Keratinocyte (primary cell): ENCODE measurements around the gene RAX2. TPM values are rescaled to one million over a fixed set of nuclear protein-coding genes. Genes with fewer than 3 reads are reported as not detected.

Experiments
- DNase-seq: peaks from one replicate; pipeline ENCODE4 v3.0.0-alpha.2; 2011; ENCODE audit warnings: low read depth, missing footprints, low spot score
- FAIRE-seq: peaks from 2 replicates; lab custom pipeline; 2011; peaks lifted over from hg19 to GRCh38; lab: Jason Lieb, UNC
- H2AFZ ChIP-seq: 2 replicates; pipeline ENCODE4 v1.6.0; 2012; ENCODE audit warnings: low read length, control low read depth, inconsistent platforms; ENCODE audit not compliant: control insufficient read depth
- H3K27ac ChIP-seq: 2 replicates; pipeline ENCODE4 v1.5.1; 2011; ENCODE audit warnings: low read length; ENCODE audit not compliant: control insufficient read depth, insufficient read depth
- H3K27me3 ChIP-seq: 3 replicates; pipeline ENCODE4 v1.6.0; 2011; ENCODE audit warnings: low read length; ENCODE audit not compliant: control insufficient read depth, insufficient read depth; ENCODE audit errors: extremely low read depth
- H3K36me3 ChIP-seq, 2 experiments: 2 replicates in 1 of 2; 3 replicates in 1 of 2; pipeline ENCODE4 v1.5.1; 2011; ENCODE audit warnings: low read length in 2 of 2, mild to moderate bottlenecking in 1 of 2; ENCODE audit not compliant: control insufficient read depth in 2 of 2, insufficient read depth in 2 of 2; ENCODE audit errors: extremely low read depth in 1 of 2
- H3K4me1 ChIP-seq: 3 replicates; pipeline ENCODE4 v1.5.1; 2011; ENCODE audit warnings: low read length; ENCODE audit not compliant: control insufficient read depth, insufficient read depth; ENCODE audit errors: extremely low read depth
- H3K4me2 ChIP-seq: 3 replicates; pipeline ENCODE4 v1.6.0; 2011; ENCODE audit warnings: low read depth, low read length; ENCODE audit not compliant: control insufficient read depth, insufficient read depth; ENCODE audit errors: extremely low read depth
- H3K4me3 ChIP-seq, 3 experiments: fragments of 200-600 bp in 1 of 3; sonication (generic) in 1 of 3; 2 replicates in 2 of 3; 3 replicates in 1 of 3; pipeline ENCODE4 v1.5.1; 2011 to 2016; ENCODE audit warnings: low read length in 3 of 3, mild to moderate bottlenecking in 3 of 3, control low read depth in 2 of 3, inconsistent platforms in 1 of 3, low read depth in 1 of 3, mixed read lengths in 1 of 3, mixed run types in 1 of 3, moderate library complexity in 1 of 3; ENCODE audit not compliant: control insufficient read depth in 2 of 3, insufficient read depth in 2 of 3; ENCODE audit errors: extremely low read depth in 1 of 3
- H3K79me2 ChIP-seq: 2 replicates; pipeline ENCODE4 v1.6.0; 2012; ENCODE audit warnings: low read length; ENCODE audit not compliant: control insufficient read depth, insufficient read depth
- H3K9ac ChIP-seq: 3 replicates; pipeline ENCODE4 v1.6.0; 2011; ENCODE audit warnings: low read length; ENCODE audit not compliant: control insufficient read depth, insufficient read depth; ENCODE audit errors: extremely low read depth
- H3K9me1 ChIP-seq: 3 replicates; pipeline ENCODE4 v1.6.0; 2011; ENCODE audit warnings: low read length; ENCODE audit not compliant: control insufficient read depth, insufficient read depth; ENCODE audit errors: extremely low read depth
- H3K9me3 ChIP-seq: 2 replicates; pipeline ENCODE4 v1.5.1; 2012; ENCODE audit warnings: low read depth, low read length; ENCODE audit not compliant: control insufficient read depth
- H4K20me1 ChIP-seq: 3 replicates; pipeline ENCODE4 v1.6.0; 2011; ENCODE audit warnings: low read length; ENCODE audit not compliant: control insufficient read depth, insufficient read depth; ENCODE audit errors: extremely low read depth
- EZH2 ChIP-seq: IDR thresholded peaks from one replicate; pipeline ENCODE4 v1.6.1; 2012; ENCODE audit warnings: inconsistent platforms, mild to moderate bottlenecking, low read length, moderate library complexity
- dilution Hi-C: fragments of 300-500 bp; cut with MboI; formaldehyde crosslinking; loops from one replicate; pipeline ENCODE4 v1.7.0; 2020; ENCODE audit warnings: low sequenced_read_pairs; ENCODE audit not compliant: extremely low pct_ligation_motif_present
- polyA plus RNA-seq, 5 experiments: library from polyadenylated mRNA; depleted of rRNA in 3 of 5; stranded (reverse) in 3 of 5; stranded (forward) in 1 of 5; unstranded in 1 of 5; fragments of >200 nt; gene quantifications; 1 replicate in 1 of 5; 2 replicates in 3 of 5; 3 replicates in 1 of 5; pipeline versions ENCODE4 v1.2.1 to v1.2.3, GENCODE V29; 2011 to 2012; ENCODE audit warnings: missing spikeins in 2 of 5, low read depth in 1 of 5, low replicate concordance in 1 of 5
- TF ChIP-seq, protein P1 (sequence below), 3 experiments: IDR thresholded peaks in 1 of 3; conservative IDR thresholded peaks in 1 of 3; optimal IDR thresholded peaks in 1 of 3; 2 replicates in 2 of 3; 3 replicates in 1 of 3; pipeline versions ENCODE3 to v1.5.1; 2011; ENCODE audit warnings: low read length in 3 of 3, mild to moderate bottlenecking in 3 of 3, moderate library complexity in 2 of 3, control low read depth in 1 of 3, inconsistent platforms in 1 of 3; ENCODE audit not compliant: insufficient read depth in 2 of 3; ENCODE audit errors: extremely low read depth in 1 of 3

RAX2 gene
- polyA plus RNA-seq, 1 donor (not counting 4 experiments of a cell fraction or from before 2014, with no cell fraction given) = not detected

DNA sequence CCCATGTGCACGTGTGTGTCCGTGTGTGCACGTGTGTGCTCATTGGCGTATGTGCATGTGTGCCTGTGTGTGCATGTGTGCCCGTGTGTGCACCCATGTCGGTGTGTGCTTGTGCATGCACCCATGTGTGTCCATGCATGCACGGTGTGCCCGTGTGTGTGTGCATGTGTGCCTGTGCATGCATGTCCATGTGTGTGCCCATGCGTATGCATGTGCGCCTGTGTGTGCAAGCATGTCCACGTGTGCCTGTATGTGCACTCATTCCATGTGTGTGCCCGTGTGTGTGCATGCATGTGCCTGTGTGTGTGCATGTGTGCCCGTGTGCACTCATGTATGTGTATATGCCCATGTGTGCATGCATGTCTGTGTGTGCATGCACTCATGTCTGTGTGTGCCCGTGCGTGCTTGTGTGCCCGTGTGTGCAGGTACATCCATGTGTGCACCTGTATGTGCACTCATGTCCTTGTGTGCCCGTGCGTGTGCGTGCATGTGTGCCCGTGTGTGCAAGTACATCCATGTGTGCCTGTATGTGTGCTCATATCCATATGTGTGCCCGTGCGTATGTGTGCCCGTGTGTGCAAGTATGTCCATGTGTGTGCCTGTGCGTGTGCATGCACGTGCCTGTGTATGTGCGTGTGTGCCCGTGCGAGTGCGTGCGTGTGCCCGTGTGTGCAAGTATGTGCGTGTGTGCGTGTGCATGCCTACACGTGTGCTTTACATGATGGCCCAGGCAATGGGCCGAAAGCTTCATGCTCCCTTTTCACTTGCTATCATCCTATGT is 35.7 kb upstream of the RAX2 start:
- H2AFZ ChIP-seq = no peak overlapping the region
- DNase-seq (no peak), FAIRE-seq (no peak)
- TF ChIP-seq, protein P1, sequence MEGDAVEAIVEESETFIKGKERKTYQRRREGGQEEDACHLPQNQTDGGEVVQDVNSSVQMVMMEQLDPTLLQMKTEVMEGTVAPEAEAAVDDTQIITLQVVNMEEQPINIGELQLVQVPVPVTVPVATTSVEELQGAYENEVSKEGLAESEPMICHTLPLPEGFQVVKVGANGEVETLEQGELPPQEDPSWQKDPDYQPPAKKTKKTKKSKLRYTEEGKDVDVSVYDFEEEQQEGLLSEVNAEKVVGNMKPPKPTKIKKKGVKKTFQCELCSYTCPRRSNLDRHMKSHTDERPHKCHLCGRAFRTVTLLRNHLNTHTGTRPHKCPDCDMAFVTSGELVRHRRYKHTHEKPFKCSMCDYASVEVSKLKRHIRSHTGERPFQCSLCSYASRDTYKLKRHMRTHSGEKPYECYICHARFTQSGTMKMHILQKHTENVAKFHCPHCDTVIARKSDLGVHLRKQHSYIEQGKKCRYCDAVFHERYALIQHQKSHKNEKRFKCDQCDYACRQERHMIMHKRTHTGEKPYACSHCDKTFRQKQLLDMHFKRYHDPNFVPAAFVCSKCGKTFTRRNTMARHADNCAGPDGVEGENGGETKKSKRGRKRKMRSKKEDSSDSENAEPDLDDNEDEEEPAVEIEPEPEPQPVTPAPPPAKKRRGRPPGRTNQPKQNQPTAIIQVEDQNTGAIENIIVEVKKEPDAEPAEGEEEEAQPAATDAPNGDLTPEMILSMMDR (optimal IDR thresholded peaks at IDR 0.05 in 1 of 3, IDR thresholded peaks at IDR 0.05 in 1 of 3, conservative IDR thresholded peaks at IDR 0.05 in 1 of 3; ENCODE audit: extremely low read depth in 1 of 3, insufficient read depth in 2 of 3, low read length in 3 of 3) = no peak
- TF ChIP-seq EZH2 = no peak
- no peaks in the 10 kb centered on the region for H3K79me2 ChIP-seq
- peaks cover 4% of the 10 kb centered on the region for H3K9me3 ChIP-seq
- no peaks in the 10 kb centered on the region for H3K36me3 ChIP-seq
- H3K9ac ChIP-seq = no peak overlapping the region
- H3K27me3 ChIP-seq = peaks cover 6% of the 10 kb centered on the region
- no peaks in the 10 kb centered on the region for H4K20me1 ChIP-seq
- H3K4me2 ChIP-seq = no peak overlapping the region
- no peaks in the 10 kb centered on the region for H3K4me1 ChIP-seq
- no peaks in the 10 kb centered on the region for H3K9me1 ChIP-seq
- dilution Hi-C loops = no loop called here
- no peak overlapping the region for H3K4me3 ChIP-seq
- no peak overlapping the region for H3K27ac ChIP-seq

DNA sequence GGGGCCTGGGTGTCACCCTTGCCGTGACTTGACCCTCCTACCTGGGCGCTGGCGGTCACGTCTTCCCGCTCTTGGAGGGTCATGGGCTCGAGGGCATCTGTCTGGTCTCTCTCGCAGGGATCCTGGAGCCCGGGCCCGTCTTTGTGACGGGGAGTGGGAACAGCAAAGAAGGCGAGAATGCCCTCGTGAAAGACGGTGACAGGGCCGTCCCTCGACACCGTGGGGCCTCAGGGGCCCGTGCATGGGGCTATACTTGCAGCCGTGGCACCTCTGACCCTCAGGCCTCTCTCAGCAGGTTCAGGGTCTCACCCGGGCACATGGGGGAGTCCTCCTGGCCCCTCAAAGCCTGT is 35.1 kb upstream of the RAX2 start:
- Histone ChIP-seq H3K4me1 (no peaks in the 10 kb centered on the region), H3K4me2 (no peak overlapping the region), H2AFZ (no peak overlapping the region), H3K9me3 (peaks cover 4% of the 10 kb centered on the region), H3K79me2 (no peaks in the 10 kb centered on the region), H3K4me3 (no peak overlapping the region), H3K9ac (no peak overlapping the region), H3K9me1 (no peaks in the 10 kb centered on the region), H3K27ac (no peak overlapping the region), H3K36me3 (no peaks in the 10 kb centered on the region), H3K27me3 (peaks cover 11% of the 10 kb centered on the region), H4K20me1 (no peaks in the 10 kb centered on the region)
- FAIRE-seq (no peak), DNase-seq (no peak)
- TF ChIP-seq, protein P1 (optimal IDR thresholded peaks at IDR 0.05 in 1 of 3, IDR thresholded peaks at IDR 0.05 in 1 of 3, conservative IDR thresholded peaks at IDR 0.05 in 1 of 3; ENCODE audit: extremely low read depth in 1 of 3, insufficient read depth in 2 of 3, low read length in 3 of 3) = no peak
- TF ChIP-seq EZH2 = no peak
- dilution Hi-C loops = no loop called here
